Right lobe of liver (tissue), 4 donors: Measurements from ENCODE around the gene MROH7.

Source experiments
- CTCF ChIP-seq, 4 donors: fragments of 200-600 bp in 3 of 4; fragments of 450-650 bp in 1 of 4; IDR thresholded peaks; one replicate each; pipeline versions ENCODE4 v1.5.1 to v1.8.0; 2016 to 2022; ENCODE audit warnings: antibody characterized with exemption in 4 of 4, mild to moderate bottlenecking in 2 of 4
- POLR2A ChIP-seq: fragments of 450-650 bp; IDR thresholded peaks from one replicate; pipeline ENCODE4 v1.6.1; 2017; ENCODE audit warnings: antibody characterized with exemption, mild to moderate bottlenecking
- donor health status: DM: no; HTN: no; CAD: no.
- donor health status: DM: no; HTN: no; CAD: no.
- donor health status: DM: no; HTN: yes; CAD: no.

- TF ChIP-seq POLR2A (no peak), CTCF (IDR thresholded peaks at IDR 0.05) (no peak)
Observed at GRCh38 chr1:54681358-54681757, 39.8 kb downstream of the MROH7 start.
